H9 (cell line): ENCODE data around the gene PCDHGA11. TPM values are rescaled to one million over a fixed set of nuclear protein-coding genes. Genes with fewer than 3 reads are reported as not detected.

Experiments used
- DNase-seq: peaks from one replicate; pipeline ENCODE4 v3.0.0-alpha.2; 2017
- H2AFZ ChIP-seq: one replicate; pipeline ENCODE4 v1.6.1; 2013; ENCODE audit warnings: mild to moderate bottlenecking, low read length, control low read depth, moderate library complexity
- H2AK5ac ChIP-seq: 2 replicates; pipeline ENCODE4 v1.6.1; 2013; ENCODE audit warnings: low read length, control low read depth, mixed read lengths; ENCODE audit not compliant: insufficient read length
- H2BK120ac ChIP-seq: one replicate; pipeline ENCODE4 v1.6.1; 2013; ENCODE audit warnings: low read depth, mild to moderate bottlenecking, low read length, control low read depth, inconsistent platforms; ENCODE audit not compliant: poor library complexity, severe bottlenecking
- H2BK12ac ChIP-seq: 2 replicates; pipeline ENCODE4 v1.6.1; 2013; ENCODE audit warnings: low read length, control low read depth, mixed read lengths, low read depth; ENCODE audit not compliant: insufficient read length
- H2BK15ac ChIP-seq: 2 replicates; pipeline ENCODE4 v1.6.1; 2013; ENCODE audit warnings: low read depth, low read length, control low read depth
- H2BK20ac ChIP-seq: one replicate; pipeline ENCODE4 v1.6.1; 2013; ENCODE audit warnings: low read depth, mild to moderate bottlenecking, low read length, control low read depth, inconsistent platforms; ENCODE audit not compliant: poor library complexity, severe bottlenecking
- H2BK5ac ChIP-seq: 2 replicates; pipeline ENCODE4 v1.6.1; 2013; ENCODE audit warnings: low read length, control low read depth, mixed read lengths; ENCODE audit not compliant: insufficient read length
- H3K14ac ChIP-seq: 2 replicates; pipeline ENCODE4 v1.6.1; 2013; ENCODE audit warnings: low read length, control low read depth; ENCODE audit not compliant: insufficient read depth
- H3K18ac ChIP-seq: 2 replicates; pipeline ENCODE4 v1.6.1; 2013; ENCODE audit warnings: low read depth, mild to moderate bottlenecking, mixed read lengths, low read length, control low read depth; ENCODE audit not compliant: insufficient read length
- H3K23ac ChIP-seq: 2 replicates; pipeline ENCODE4 v1.6.1; 2013; ENCODE audit warnings: low read length, control low read depth, mixed read lengths, low read depth; ENCODE audit not compliant: insufficient read length
- H3K23me2 ChIP-seq: 2 replicates; pipeline ENCODE4 v1.6.1; 2013; ENCODE audit warnings: low read depth, mild to moderate bottlenecking, mixed read lengths, low read length, control low read depth; ENCODE audit not compliant: insufficient read length, poor library complexity, severe bottlenecking
- H3K27ac ChIP-seq: 2 replicates; pipeline ENCODE4 v1.5.1; 2013; ENCODE audit warnings: low read length, control low read depth, mixed read lengths, low read depth; ENCODE audit not compliant: insufficient read length
- H3K27me3 ChIP-seq: 2 replicates; pipeline ENCODE4 v1.6.1; 2013; ENCODE audit warnings: low read length, control low read depth, inconsistent platforms; ENCODE audit not compliant: insufficient read depth
- H3K4ac ChIP-seq: 2 replicates; pipeline ENCODE4 v1.6.1; 2013; ENCODE audit warnings: low read depth, mild to moderate bottlenecking, control low read depth, inconsistent platforms, low read length, moderate library complexity
- H3K4me1 ChIP-seq: 2 replicates; pipeline ENCODE4 v1.6.1; 2013; ENCODE audit warnings: low read length, control low read depth, inconsistent platforms; ENCODE audit not compliant: insufficient read depth
- H3K4me2 ChIP-seq: 2 replicates; pipeline ENCODE4 v1.6.1; 2013; ENCODE audit warnings: low read length, control low read depth, mixed read lengths; ENCODE audit not compliant: insufficient read length, insufficient read depth
- H3K56ac ChIP-seq: 2 replicates; pipeline ENCODE4 v1.6.1; 2013; ENCODE audit warnings: low read depth, mild to moderate bottlenecking, mixed read lengths, low read length, control low read depth; ENCODE audit not compliant: insufficient read length
- H3K79me1 ChIP-seq: 2 replicates; pipeline ENCODE4 v1.6.1; 2013; ENCODE audit warnings: low read depth, mild to moderate bottlenecking, moderate library complexity, low read length, control low read depth, inconsistent platforms; ENCODE audit not compliant: insufficient read depth, poor library complexity, severe bottlenecking
- H3K79me2 ChIP-seq: 2 replicates; pipeline ENCODE4 v1.6.1; 2013; ENCODE audit warnings: low read length, control low read depth, inconsistent platforms; ENCODE audit not compliant: insufficient read depth
- H3K9ac ChIP-seq: 2 replicates; pipeline ENCODE4 v1.6.1; 2013; ENCODE audit warnings: low read length, control low read depth, mixed read lengths; ENCODE audit not compliant: insufficient read length; ENCODE audit errors: extremely low read depth
- H3K9me3 ChIP-seq: one replicate; pipeline ENCODE4 v1.6.1; 2013; ENCODE audit warnings: low read depth, low read length, inconsistent platforms; ENCODE audit not compliant: control insufficient read depth
- H3T11ph ChIP-seq: one replicate; pipeline ENCODE4 v1.6.1; 2013; ENCODE audit warnings: mild to moderate bottlenecking, low read length, control low read depth, inconsistent platforms
- H4K20me1 ChIP-seq: one replicate; pipeline ENCODE4 v1.6.1; 2013; ENCODE audit not compliant: control insufficient read depth, insufficient read length, insufficient read depth
- H4K5ac ChIP-seq: 2 replicates; pipeline ENCODE4 v1.6.1; 2013; ENCODE audit warnings: low read depth, mild to moderate bottlenecking, mixed read lengths, low read length, control low read depth; ENCODE audit not compliant: insufficient read length
- H4K8ac ChIP-seq: replicated peaks from 2 replicates; pipeline ENCODE4 v1.6.1; 2013; ENCODE audit warnings: low read length, control low read depth, mixed read lengths, low read depth; ENCODE audit not compliant: insufficient read length
- H4K91ac ChIP-seq: 2 replicates; pipeline ENCODE4 v1.6.1; 2013; ENCODE audit warnings: low read depth, mild to moderate bottlenecking, moderate library complexity, mixed read lengths, low read length, control low read depth; ENCODE audit not compliant: insufficient read length
- H3K27ac Mint-ChIP-seq, 3 experiments: 2 replicates in 2 of 3; 3 replicates in 1 of 3; pipeline ENCODE4 v1.8.0; 2020 to 2021; ENCODE audit warnings: mixed read lengths in 3 of 3, mild to moderate bottlenecking in 1 of 3, moderate library complexity in 1 of 3
- H3K27me3 Mint-ChIP-seq: 2 replicates; pipeline ENCODE4 v1.8.0; 2021; ENCODE audit warnings: low read depth, mild to moderate bottlenecking, moderate library complexity, mixed read lengths
- H3K36me3 Mint-ChIP-seq, 3 experiments: 2 replicates in 2 of 3; 3 replicates in 1 of 3; pipeline ENCODE4 v1.8.0; 2020 to 2021; ENCODE audit warnings: low read depth in 3 of 3, mixed read lengths in 3 of 3; ENCODE audit not compliant: insufficient read depth in 1 of 3
- H3K4me1 Mint-ChIP-seq, 2 experiments: 2 replicates each; pipeline ENCODE4 v1.8.0; 2020; ENCODE audit warnings: mixed read lengths in 2 of 2
- H3K4me3 Mint-ChIP-seq, 2 experiments: 2 replicates in 1 of 2; 3 replicates in 1 of 2; pipeline ENCODE4 v1.8.0; 2020 to 2021; ENCODE audit warnings: mild to moderate bottlenecking in 2 of 2, mixed read lengths in 2 of 2, moderate library complexity in 1 of 2
- H3K9me3 Mint-ChIP-seq, 2 experiments: 2 replicates in 1 of 2; 3 replicates in 1 of 2; pipeline ENCODE4 v1.8.0; 2020; ENCODE audit warnings: mild to moderate bottlenecking in 2 of 2, mixed read lengths in 2 of 2, moderate library complexity in 1 of 2
- CTCF ChIP-seq: fragments of 200-600 bp; sonication (generic); conservative IDR thresholded peaks from 3 replicates; pipeline ENCODE4 v1.8.0; 2021; ENCODE audit warnings: antibody characterized with exemption, mild to moderate bottlenecking
- WGBS: extraction: QIAGEN DNeasy Blood & Tissue Kit; methylation state at CpG from one replicate; pipeline ENCODE4 v1.1.7; 2013; ENCODE audit warnings: missing lambda C conversion rate, low lambda C conversion rate, mixed read lengths; ENCODE audit not compliant: insufficient read length; ENCODE audit errors: extremely low coverage; 5-methylcytosine and 5-hydroxymethylcytosine counted together
- total RNA-seq: library from RNA; stranded (reverse); gene quantifications from 2 replicates; pipeline ENCODE4 v1.2.1, GENCODE V29; 2021

The PCDHGA11 gene
- total RNA-seq, 1 experiment from 2014 or later = 2.6 TPM

- DNase-seq = peak; percentile 73
- Mint-ChIP-seq H3K4me1 (peaks cover 16 to 23% of the 10 kb centered on the region in 2 experiments), H3K4me3 (peak within 1 kb of the TSS; percentile 83 to 87), H3K9me3 (peaks cover 36 to 47% of the 10 kb centered on the region in 2 experiments), H3K27ac (peak within 1 kb of the TSS in 1 of 3 experiments; percentile 93; a peak in 2 of 7 replicates), H3K36me3 (peaks cover 29 to 55% (median 36%) of the 10 kb centered on the region in 3 experiments), H3K27me3 (peaks cover 28% of the 10 kb centered on the region)
- no peaks in the 10 kb centered on the region for H3K4me1 ChIP-seq
- H3K4ac ChIP-seq = no peak within 1 kb of the TSS
- no peak within 1 kb of the TSS for H2AFZ ChIP-seq
- H3K56ac ChIP-seq = no peak within 1 kb of the TSS
- no peak within 1 kb of the TSS for H2BK5ac ChIP-seq
- WGBS = no CpG with 5 or more reads among the region's 31 CpGs
- H2BK15ac ChIP-seq = no peak within 1 kb of the TSS
- no peaks in the 10 kb centered on the region for H3K79me1 ChIP-seq
- no peaks in the 10 kb centered on the region for H4K20me1 ChIP-seq
- H2BK12ac ChIP-seq = no peak within 1 kb of the TSS
- no peaks in the 10 kb centered on the region for H3K79me2 ChIP-seq
- no peak within 1 kb of the TSS for H3K23ac ChIP-seq
- H2BK20ac ChIP-seq = no peak within 1 kb of the TSS
- H3K27ac ChIP-seq = no peak within 1 kb of the TSS
- no peaks in the 10 kb centered on the region for H3K9me3 ChIP-seq
- H4K5ac ChIP-seq = no peak within 1 kb of the TSS
- no peak within 1 kb of the TSS for H3K18ac ChIP-seq
- H3K4me2 ChIP-seq = peak within 1 kb of the TSS; percentile 29
- no peak within 1 kb of the TSS for H4K8ac ChIP-seq
- no peak within 1 kb of the TSS for H3K9ac ChIP-seq
- H3T11ph ChIP-seq = no peak within 1 kb of the TSS
- H2AK5ac ChIP-seq = no peak within 1 kb of the TSS
- H4K91ac ChIP-seq = no peak within 1 kb of the TSS
- peak; percentile 89 for TF ChIP-seq CTCF
- H3K23me2 ChIP-seq = peaks cover 8% of the 10 kb centered on the region
- H3K27me3 ChIP-seq = no peaks in the 10 kb centered on the region; the same call in 1 of the 2 replicates
- 0 out of 2 replicates have a peak within 1 kb of the TSS, but pooled peaks have one; percentile 26 for H3K14ac ChIP-seq
- H2BK120ac ChIP-seq = no peak within 1 kb of the TSS
Measured at GRCh38 chr5:141412854-141413539, 7.9 kb upstream of the PCDHGA11 start, which contains the start of gene PCDHGA10. Gene PCDHGA10 (plus strand): TSS chr5:141412987. CDS start chr5:141413176, 189 bp downstream.
